SIG-M5 treated with dmso at 0.1 percent for 504 hours (cell line): Measurements from ENCODE around the gene NFYC.

Experiments
- DNase-seq: peaks from one replicate; lab custom pipeline; 2025; ENCODE audit not compliant: unreplicated experiment; lab: John Stamatoyannopoulos, UW

Gene NFYC

DNA sequence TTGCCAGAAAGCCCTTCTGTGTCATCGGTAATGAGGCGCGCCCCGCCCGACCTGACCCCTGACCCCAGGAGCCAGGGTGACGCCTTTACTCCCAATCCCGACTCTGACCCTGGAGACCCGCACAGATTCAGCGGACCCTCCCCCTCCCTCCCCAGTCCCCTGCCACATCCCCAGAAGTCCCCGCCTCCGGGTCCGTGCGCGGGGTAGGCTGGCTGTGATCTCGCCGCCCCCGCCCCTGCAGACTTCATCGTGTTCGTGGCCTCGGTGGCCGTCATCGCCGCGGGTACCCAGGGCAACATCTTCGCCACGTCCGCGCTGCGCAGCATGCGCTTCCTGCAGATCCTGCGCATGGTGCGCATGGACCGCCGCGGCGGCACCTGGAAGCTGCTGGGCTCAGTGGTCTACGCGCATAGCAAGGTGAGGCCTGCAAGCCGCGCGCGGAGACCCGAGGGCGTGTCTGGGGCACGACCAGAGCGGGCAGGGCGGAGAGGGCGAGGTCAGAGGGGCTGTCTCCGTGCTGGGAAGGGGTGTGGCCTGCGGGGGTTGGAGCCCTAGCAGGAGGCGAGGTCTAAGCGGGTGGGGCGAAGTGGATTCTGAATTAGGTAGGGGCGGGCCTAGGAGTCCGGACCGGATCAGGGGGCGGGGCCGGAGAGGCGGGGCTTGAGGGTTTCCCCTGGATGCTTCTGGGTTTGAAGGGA, 126.9 kb downstream of the NFYC start:
- no peak for DNase-seq

DNA sequence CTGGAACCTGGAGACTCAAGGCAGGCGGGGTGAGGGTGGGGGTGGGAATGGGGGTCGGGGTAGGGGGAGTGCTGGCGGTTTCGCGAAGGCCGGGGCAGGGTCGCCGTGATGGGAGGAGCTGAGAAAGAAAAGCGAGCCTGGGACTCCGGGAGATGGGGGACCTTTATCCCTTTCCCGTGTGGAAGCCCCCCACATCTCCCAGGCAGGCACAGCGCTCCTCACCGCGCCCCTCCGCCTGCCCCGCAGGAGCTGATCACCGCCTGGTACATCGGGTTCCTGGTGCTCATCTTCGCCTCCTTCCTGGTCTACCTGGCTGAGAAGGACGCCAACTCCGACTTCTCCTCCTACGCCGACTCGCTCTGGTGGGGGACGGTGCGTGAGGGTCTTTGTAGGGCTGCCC, 127.6 kb downstream of the NFYC start:
- no peak for DNase-seq

DNA sequence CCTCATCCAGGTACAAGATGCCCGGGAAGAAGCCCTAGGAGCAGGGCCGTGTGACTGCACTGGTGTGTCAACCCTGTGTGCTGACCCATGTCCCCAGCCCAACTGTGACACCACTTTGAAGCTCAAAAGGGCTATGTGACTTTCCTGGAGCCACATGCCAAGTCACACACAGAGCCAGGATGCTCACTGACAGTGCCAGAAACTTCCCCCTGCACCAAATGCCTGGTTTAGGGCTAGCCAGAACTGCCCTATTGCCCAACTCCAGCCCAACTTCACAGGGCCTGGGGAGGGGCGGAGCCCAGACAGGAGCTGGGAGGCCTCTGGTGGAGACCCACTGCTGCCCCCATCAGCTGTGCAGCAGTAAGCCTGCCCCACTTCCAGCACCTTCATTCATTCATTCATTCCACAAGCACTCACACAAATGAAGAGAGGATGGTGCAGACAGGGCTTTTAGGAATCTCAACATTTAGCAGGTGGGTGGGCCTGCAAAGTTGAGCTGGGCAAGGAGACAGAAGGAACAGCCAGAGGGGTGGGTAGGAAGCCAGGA, 128.8 kb downstream of the NFYC start:
- peak; percentile 22 for DNase-seq
